OCI-LY7 (cell line): ENCODE measurements around the gene UVSSA. TPM values are rescaled to one million over a fixed set of nuclear protein-coding genes. Genes with fewer than 3 reads are reported as not detected.

Source experiments
- BruUV-seq: library from RNA; stranded (reverse); fragments of 400-500 nt; replicated peaks from 2 replicates; lab custom pipeline; 2021; lab: Mats Ljungman, UMichigan
- CTCF ChIA-PET: fragments of 300-600 bp; sonication (Branson Sonifier 250); formaldehyde crosslinking; loops from one replicate; lab custom pipeline; 2022; ENCODE audit warnings: antibody characterized with exemption; ENCODE audit not compliant: unreplicated experiment; lab: Charles Lee
- POLR2A ChIA-PET: fragments of 300-600 bp; sonication (Branson Sonifier 250); formaldehyde crosslinking; loops from one replicate; lab custom pipeline; 2022; ENCODE audit warnings: antibody characterized with exemption; lab: Charles Lee
- DNase-seq: peaks from one replicate; pipeline ENCODE4 v3.0.0-alpha.2; 2015; ENCODE audit warnings: low spot score
- H2AFZ ChIP-seq: fragments of 200-600 bp; sonication (generic), shearing (Covaris generic); 2 replicates; pipeline ENCODE4 v1.6.1; 2014; ENCODE audit warnings: mild to moderate bottlenecking, antibody characterized with exemption, low read length, moderate library complexity
- H3K27ac ChIP-seq: fragments of 200-600 bp; sonication (generic); 2 replicates; pipeline ENCODE4 v1.5.1; 2014; ENCODE audit warnings: mixed run types, low read depth, mild to moderate bottlenecking, moderate library complexity, low read length, inconsistent platforms; ENCODE audit not compliant: poor library complexity, severe bottlenecking
- H3K36me3 ChIP-seq: fragments of 200-600 bp; sonication (generic); 2 replicates; pipeline ENCODE4 v1.6.1; 2014; ENCODE audit warnings: mild to moderate bottlenecking, antibody characterized with exemption, low read length, moderate library complexity, mixed read lengths; ENCODE audit not compliant: insufficient read depth
- H3K4me1 ChIP-seq: fragments of 200-600 bp; sonication (generic); 2 replicates; pipeline ENCODE4 v1.5.1; 2014; ENCODE audit warnings: mild to moderate bottlenecking, low read length; ENCODE audit not compliant: insufficient read depth, poor library complexity, severe bottlenecking
- H3K4me2 ChIP-seq: fragments of 200-600 bp; sonication (generic); 2 replicates; pipeline ENCODE4 v1.6.1; 2014; ENCODE audit warnings: mild to moderate bottlenecking, low read length
- H3K4me3 ChIP-seq: fragments of 200-600 bp; sonication (generic); 2 replicates; pipeline ENCODE4 v1.5.1; 2014; ENCODE audit warnings: mild to moderate bottlenecking, low read depth, low read length; ENCODE audit not compliant: poor library complexity, severe bottlenecking
- H3K79me2 ChIP-seq: fragments of 200-600 bp; sonication (generic); 2 replicates; pipeline ENCODE4 v1.6.1; 2016; ENCODE audit warnings: low read depth, mild to moderate bottlenecking, low read length, moderate library complexity, mixed read lengths; ENCODE audit not compliant: insufficient read depth
- H3K9me2 ChIP-seq: fragments of 200-600 bp; sonication (generic); 2 replicates; pipeline ENCODE4 v1.6.1; 2016; ENCODE audit warnings: mild to moderate bottlenecking, low read length, mixed read lengths; ENCODE audit not compliant: insufficient read depth
- H3K9me3 ChIP-seq: fragments of 200-600 bp; sonication (generic); 2 replicates; pipeline ENCODE4 v1.6.1; 2014; ENCODE audit warnings: mild to moderate bottlenecking, mixed run types, low read length, mixed read lengths
- H4K20me1 ChIP-seq: fragments of 200-600 bp; sonication (generic); 2 replicates; pipeline ENCODE4 v1.6.1; 2014; ENCODE audit warnings: mild to moderate bottlenecking, antibody characterized with exemption, low read length, moderate library complexity, mixed read lengths; ENCODE audit not compliant: insufficient read depth
- CTCF ChIP-seq: fragments of 200-600 bp; sonication (generic); conservative IDR thresholded peaks from 2 replicates; pipeline ENCODE4 v1.5.1; 2014; ENCODE audit warnings: mild to moderate bottlenecking, antibody characterized with exemption, low read length, moderate library complexity, mixed read lengths
- EZH2phosphoT487 ChIP-seq: fragments of 200-600 bp; sonication (generic); IDR thresholded peaks from 2 replicates; pipeline ENCODE4 v1.6.1; 2018; ENCODE audit warnings: low read depth, borderline replicate concordance, mild to moderate bottlenecking, mixed run types, antibody characterized with exemption, low read length, moderate library complexity, mixed read lengths
- intact Hi-C: fragments of 100-400 bp; cut with micrococcal nuclease; formaldehyde crosslinking; loops from one replicate; pipeline ENCODE4 v1.10.0; 2022; ENCODE audit not compliant: unreplicated experiment
- total RNA-seq, 2 experiments: library from RNA; depleted of rRNA in 1 of 2; stranded (reverse); fragments of >200 nt in 1 of 2; shearing (Covaris generic) in 1 of 2; gene quantifications; 2 replicates each; pipeline ENCODE4 v1.2.3, GENCODE V29; 2014 to 2022

UVSSA gene
- total RNA-seq, 2 experiments from 2014 or later = 13.2 to 43.2 TPM

GRCh38 chr4:1338752-1339414, 8.1 kb upstream of the UVSSA start:
- Histone ChIP-seq H3K9me3 (no peaks in the 10 kb centered on the region), H3K4me1 (no peaks in the 10 kb centered on the region), H3K79me2 (no peaks in the 10 kb centered on the region), H3K4me2 (no peak overlapping the region), H3K4me3 (no peak overlapping the region), H2AFZ (no peak overlapping the region), H3K36me3 (peaks cover 75% of the 10 kb centered on the region), H3K9me2 (no peaks in the 10 kb centered on the region), H4K20me1 (no peaks in the 10 kb centered on the region), H3K27ac (no peak overlapping the region)
- CTCF ChIA-PET = no interaction called here
- DNase-seq = no peak
- BruUV-seq = no TSS peak
- POLR2A ChIA-PET = no interaction called here
- no peak for TF ChIP-seq EZH2phosphoT487
- TF ChIP-seq CTCF = no peak
- intact Hi-C loops = no loop called here

- H3K4me3 ChIP-seq = no peak overlapping the region
- CTCF ChIA-PET = no interaction called here
- no peaks in the 10 kb centered on the region for H3K4me1 ChIP-seq
- H3K9me2 ChIP-seq = no peaks in the 10 kb centered on the region
- no peaks in the 10 kb centered on the region for H4K20me1 ChIP-seq
- TF ChIP-seq CTCF (no peak), EZH2phosphoT487 (no peak)
- POLR2A ChIA-PET = no interaction called here
- BruUV-seq = TSS peak; percentile 80
- intact Hi-C loops = no loop called here
- H3K36me3 ChIP-seq = peaks cover 70% of the 10 kb centered on the region
- H3K79me2 ChIP-seq = no peaks in the 10 kb centered on the region
- DNase-seq = no peak
- no peak overlapping the region for H2AFZ ChIP-seq
- H3K4me2 ChIP-seq = no peak overlapping the region
- no peaks in the 10 kb centered on the region for H3K9me3 ChIP-seq
- no peak overlapping the region for H3K27ac ChIP-seq
Measured at GRCh38 chr4:1339489-1339888, 7.5 kb upstream of the UVSSA start.

GRCh38 chr4:1340181-1340747, 6.7 kb upstream of the UVSSA start:
- no peak overlapping the region for H3K4me2 ChIP-seq
- H3K4me3 ChIP-seq = no peak overlapping the region
- H3K27ac ChIP-seq = no peak overlapping the region
- peaks cover 63% of the 10 kb centered on the region for H3K36me3 ChIP-seq
- TF ChIP-seq CTCF (no peak), EZH2phosphoT487 (no peak)
- no peaks in the 10 kb centered on the region for H3K9me2 ChIP-seq
- no peaks in the 10 kb centered on the region for H4K20me1 ChIP-seq
- ChIA-PET CTCF (no interaction called here), POLR2A (no interaction called here)
- BruUV-seq = no TSS peak
- H3K9me3 ChIP-seq = no peaks in the 10 kb centered on the region
- peaks cover 7% of the 10 kb centered on the region for H3K4me1 ChIP-seq
- H2AFZ ChIP-seq = no peak overlapping the region
- DNase-seq = no peak
- intact Hi-C loops = no loop called here
- H3K79me2 ChIP-seq = no peaks in the 10 kb centered on the region
